ENCODE results near the gene RFX1. TPM values are rescaled to one million over a fixed set of nuclear protein-coding genes. Genes with fewer than 3 reads are reported as not detected.

The RFX1 gene
- total and polyA plus RNA-seq, 2 of the 13 experiments (the other 11 are each of a cell fraction or from before 2014, with no cell fraction given): 1.1 to 1.3 TPM

DNA sequence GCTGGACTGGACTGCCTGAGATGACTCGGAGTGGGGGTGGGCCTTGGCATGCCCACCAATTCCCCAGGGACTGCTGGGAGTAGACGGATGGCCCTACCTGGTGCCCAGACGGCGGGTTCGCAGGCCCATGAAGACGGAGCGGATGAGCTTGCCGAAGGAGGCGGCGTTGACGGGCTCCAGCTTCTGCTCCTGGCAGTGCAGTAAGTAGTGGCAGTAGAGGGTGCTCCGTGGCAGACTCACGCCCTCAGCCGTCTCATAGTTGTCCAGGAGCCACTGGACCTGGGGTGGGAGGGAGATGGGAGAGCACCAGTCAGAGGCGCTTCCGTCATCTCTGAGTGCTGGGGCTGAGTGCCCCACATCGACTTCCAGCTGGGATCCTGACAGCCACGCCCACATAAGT is 36.2 kb downstream of the RFX1 start:
- no peaks in the 10 kb centered on the region for H3K27me3 ChIP-seq (ENCODE audit: control insufficient read depth in 1 of 2, insufficient read depth in 2 of 2, low read length in 2 of 2)
- H2AFZ ChIP-seq (ENCODE audit: low read length): no peak overlapping the region
- H3K4me2 ChIP-seq (ENCODE audit: low read depth, low read length): no peak overlapping the region
- H3K9me3 ChIP-seq (ENCODE audit: low read length): no peaks in the 10 kb centered on the region
- H3K4me1 ChIP-seq (ENCODE audit: insufficient read depth, low read length): no peaks in the 10 kb centered on the region
- DNase-seq (ENCODE audit: low spot score): no peak
- intact Hi-C loops (cut with micrococcal nuclease; ENCODE audit: unreplicated experiment) (no loop called here), in situ Hi-C loops (cut with HindIII; ENCODE audit: extremely low pct_ligation_motif_present, low pct_unique_long_range_greater_than_20kb) (no loop called here)
- H3K36me3 ChIP-seq (replicated peaks in 1 of 2; ENCODE audit: control insufficient read depth in 1 of 2, insufficient read depth in 2 of 2, low read length in 2 of 2): peaks cover 10 to 51% of the 10 kb centered on the region in 2 experiments
- H3K4me3 ChIP-seq (replicated peaks in 1 of 3; ENCODE audit: insufficient read depth in 1 of 3, low read depth in 2 of 3, low read length in 3 of 3): no peak overlapping the region
- no peaks in the 10 kb centered on the region for H4K20me1 ChIP-seq (ENCODE audit: insufficient read depth, low read length)
- no TSS peak for BruUV-seq (replicated peaks)
- no peak overlapping the region for H3K27ac ChIP-seq (ENCODE audit: extremely low read length, insufficient read depth, low read length)
- no peak overlapping the region for H3K9ac ChIP-seq (ENCODE audit: insufficient read depth, low read depth, low read length)
- TF ChIP-seq MIER3 (CRISPR knock-in tag; IDR thresholded peaks at IDR 0.05; ENCODE audit: borderline replicate concordance) (no peak), DMAP1 (CRISPR knock-in tag; IDR thresholded peaks at IDR 0.05) (no peak), ZNF777 (CRISPR knock-in tag; IDR thresholded peaks at IDR 0.05) (no peak), SRSF9 (IDR thresholded peaks at IDR 0.05; ENCODE audit: borderline replicate concordance, insufficient read depth, low read depth, low read length, poor library complexity, severe bottlenecking) (no peak), PLRG1 (conservative IDR thresholded peaks at IDR 0.05) (no peak), ZNF20 (CRISPR knock-in tag; IDR thresholded peaks at IDR 0.05) (no peak), KDM5A (IDR thresholded peaks at IDR 0.05; ENCODE audit: borderline replicate concordance, low read length) (no peak), NONO (IDR thresholded peaks at IDR 0.05) (no peak), NONO (CRISPR knock-in tag; conservative IDR thresholded peaks at IDR 0.05) (no peak), ZNF615 (CRISPR knock-in tag; IDR thresholded peaks at IDR 0.05; ENCODE audit: borderline replicate concordance) (no peak), TEAD3 (CRISPR knock-in tag; optimal IDR thresholded peaks at IDR 0.05; ENCODE audit: borderline replicate concordance) (no peak)
- CTCF ChIA-PET (ENCODE audit: low intra/inter-chr PET ratio, low total read pairs): no interaction called here
- no peak for FAIRE-seq
- 97% methylated on average over 15 of the region's 18 CpGs for WGBS (ENCODE audit: low lambda C conversion rate)
- POLR2A ChIA-PET: no interaction called here
- no peak for ATAC-seq
- H3K79me2 ChIP-seq (ENCODE audit: insufficient read depth, low read length): no peaks in the 10 kb centered on the region

DNA sequence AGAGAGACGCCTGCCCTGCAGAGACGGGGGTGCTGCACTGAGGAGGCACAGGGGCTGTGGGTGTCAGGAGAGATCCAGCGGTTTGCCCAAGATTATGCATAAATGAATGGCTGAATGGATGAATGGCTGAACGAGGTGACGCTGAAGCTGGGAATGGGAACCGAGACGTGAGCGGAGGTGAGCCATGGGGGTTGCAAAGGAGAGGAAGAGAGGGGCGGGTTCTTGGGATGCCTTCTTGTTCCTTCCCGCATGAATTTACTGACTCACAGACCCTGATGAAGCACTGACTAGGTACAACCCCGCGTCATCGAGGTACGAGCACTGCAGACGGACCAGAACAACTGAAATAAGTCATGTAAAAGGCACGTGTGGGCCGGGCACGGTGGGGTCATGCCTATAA is 37.1 kb downstream of the RFX1 start:
- Histone ChIP-seq H3K4me3 (replicated peaks in 1 of 3; ENCODE audit: insufficient read depth in 1 of 3, low read depth in 2 of 3, low read length in 3 of 3) (no peak overlapping the region), H3K36me3 (replicated peaks in 1 of 2; ENCODE audit: control insufficient read depth in 1 of 2, insufficient read depth in 2 of 2, low read length in 2 of 2) (peaks cover 12 to 45% of the 10 kb centered on the region in 2 experiments), H2AFZ (ENCODE audit: low read length) (no peak overlapping the region), H3K4me1 (ENCODE audit: insufficient read depth, low read length) (no peaks in the 10 kb centered on the region), H3K9ac (ENCODE audit: insufficient read depth, low read depth, low read length) (no peak overlapping the region), H4K20me1 (ENCODE audit: insufficient read depth, low read length) (no peaks in the 10 kb centered on the region), H3K27ac (ENCODE audit: extremely low read length, insufficient read depth, low read length) (no peak overlapping the region), H3K9me3 (ENCODE audit: low read length) (no peaks in the 10 kb centered on the region), H3K4me2 (ENCODE audit: low read depth, low read length) (no peak overlapping the region), H3K27me3 (ENCODE audit: control insufficient read depth in 1 of 2, insufficient read depth in 2 of 2, low read length in 2 of 2) (no peaks in the 10 kb centered on the region), H3K79me2 (ENCODE audit: insufficient read depth, low read length) (no peaks in the 10 kb centered on the region)
- 98% methylated on average over 18 of the region's 18 CpGs for WGBS (ENCODE audit: low lambda C conversion rate)
- TF ChIP-seq SNAPC2 (CRISPR knock-in tag; IDR thresholded peaks at IDR 0.05) (no peak), KDM5B (CRISPR knock-in tag; IDR thresholded peaks at IDR 0.05; ENCODE audit: borderline replicate concordance) (no peak), ELF1 (CRISPR knock-in tag; IDR thresholded peaks at IDR 0.05) (no peak), RXRA (CRISPR knock-in tag; IDR thresholded peaks at IDR 0.05) (no peak)
- TF ChIP-seq, protein P1, sequence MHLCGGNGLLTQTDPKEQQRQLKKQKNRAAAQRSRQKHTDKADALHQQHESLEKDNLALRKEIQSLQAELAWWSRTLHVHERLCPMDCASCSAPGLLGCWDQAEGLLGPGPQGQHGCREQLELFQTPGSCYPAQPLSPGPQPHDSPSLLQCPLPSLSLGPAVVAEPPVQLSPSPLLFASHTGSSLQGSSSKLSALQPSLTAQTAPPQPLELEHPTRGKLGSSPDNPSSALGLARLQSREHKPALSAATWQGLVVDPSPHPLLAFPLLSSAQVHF (CRISPR knock-in tag; IDR thresholded peaks at IDR 0.05): no peak
- POLR2A ChIA-PET: no interaction called here
- no peak for FAIRE-seq
- ATAC-seq: no peak
- intact Hi-C loops (cut with micrococcal nuclease; ENCODE audit: unreplicated experiment): no loop called here
- in situ Hi-C loops (cut with HindIII; ENCODE audit: extremely low pct_ligation_motif_present, low pct_unique_long_range_greater_than_20kb): no loop called here
- BruUV-seq (replicated peaks): no TSS peak
- DNase-seq (ENCODE audit: low spot score): no peak
- CTCF ChIA-PET (ENCODE audit: low intra/inter-chr PET ratio, low total read pairs): no interaction called here
